ENCODE data around the gene ZNF497. TPM values are rescaled to one million over a fixed set of nuclear protein-coding genes. Genes with fewer than 3 reads are reported as not detected.
"Not testable (repeated sequence)": the region's sequence is repeated elsewhere in the genome, so short reads cannot be mapped to it uniquely, and the experiment has no call there.

The ZNF497 gene
- total and polyA plus RNA-seq, 2 experiments from 2014 or later: 1.6 to 4.3 TPM

DNA sequence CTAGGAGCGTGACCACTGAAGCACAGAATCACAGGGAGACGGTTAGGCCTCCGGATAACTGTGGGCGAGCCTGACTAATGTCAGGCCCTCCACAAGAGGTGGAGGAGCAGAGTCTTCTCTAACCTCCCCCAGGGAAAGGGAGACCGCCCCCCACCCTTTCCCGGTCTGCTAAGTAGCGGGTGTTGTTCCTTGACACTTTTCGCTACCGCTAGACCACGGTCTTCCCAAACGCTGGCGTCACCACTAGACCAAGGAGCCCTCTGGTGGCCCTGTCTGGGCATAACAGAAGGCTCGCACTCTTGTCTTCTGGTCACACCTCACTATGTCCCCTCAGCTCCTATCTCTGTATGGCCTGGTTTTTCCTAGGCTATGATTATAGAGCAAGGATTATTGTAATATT, 51.9 kb downstream of the ZNF497 start:
- not testable (repeated sequence) for H2AFZ ChIP-seq; H4K20me1 ChIP-seq (ENCODE audit: insufficient read depth, poor library complexity, severe bottlenecking); H3K9me3 ChIP-seq (ENCODE audit: low read depth); H3K27ac ChIP-seq; H3K27me3 ChIP-seq; H3K4me3 ChIP-seq; H3K4me1 ChIP-seq (ENCODE audit: insufficient read depth); DNase-seq (ENCODE audit: low spot score); H3K4me2 ChIP-seq; H3K36me3 ChIP-seq (replicated peaks; ENCODE audit: insufficient read depth, low read depth); H3K9me2 ChIP-seq (replicated peaks; ENCODE audit: insufficient read depth)
- TF ChIP-seq, protein P1, sequence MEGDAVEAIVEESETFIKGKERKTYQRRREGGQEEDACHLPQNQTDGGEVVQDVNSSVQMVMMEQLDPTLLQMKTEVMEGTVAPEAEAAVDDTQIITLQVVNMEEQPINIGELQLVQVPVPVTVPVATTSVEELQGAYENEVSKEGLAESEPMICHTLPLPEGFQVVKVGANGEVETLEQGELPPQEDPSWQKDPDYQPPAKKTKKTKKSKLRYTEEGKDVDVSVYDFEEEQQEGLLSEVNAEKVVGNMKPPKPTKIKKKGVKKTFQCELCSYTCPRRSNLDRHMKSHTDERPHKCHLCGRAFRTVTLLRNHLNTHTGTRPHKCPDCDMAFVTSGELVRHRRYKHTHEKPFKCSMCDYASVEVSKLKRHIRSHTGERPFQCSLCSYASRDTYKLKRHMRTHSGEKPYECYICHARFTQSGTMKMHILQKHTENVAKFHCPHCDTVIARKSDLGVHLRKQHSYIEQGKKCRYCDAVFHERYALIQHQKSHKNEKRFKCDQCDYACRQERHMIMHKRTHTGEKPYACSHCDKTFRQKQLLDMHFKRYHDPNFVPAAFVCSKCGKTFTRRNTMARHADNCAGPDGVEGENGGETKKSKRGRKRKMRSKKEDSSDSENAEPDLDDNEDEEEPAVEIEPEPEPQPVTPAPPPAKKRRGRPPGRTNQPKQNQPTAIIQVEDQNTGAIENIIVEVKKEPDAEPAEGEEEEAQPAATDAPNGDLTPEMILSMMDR (IDR thresholded peaks at IDR 0.05; ENCODE audit: poor library complexity): peak; percentile 32
- peaks cover 32% of the 10 kb centered on the region for H3K79me2 ChIP-seq
- WGBS (ENCODE audit: low lambda C conversion rate, missing lambda C conversion rate): 59% methylated on average over 13 of the region's 13 CpGs

DNA sequence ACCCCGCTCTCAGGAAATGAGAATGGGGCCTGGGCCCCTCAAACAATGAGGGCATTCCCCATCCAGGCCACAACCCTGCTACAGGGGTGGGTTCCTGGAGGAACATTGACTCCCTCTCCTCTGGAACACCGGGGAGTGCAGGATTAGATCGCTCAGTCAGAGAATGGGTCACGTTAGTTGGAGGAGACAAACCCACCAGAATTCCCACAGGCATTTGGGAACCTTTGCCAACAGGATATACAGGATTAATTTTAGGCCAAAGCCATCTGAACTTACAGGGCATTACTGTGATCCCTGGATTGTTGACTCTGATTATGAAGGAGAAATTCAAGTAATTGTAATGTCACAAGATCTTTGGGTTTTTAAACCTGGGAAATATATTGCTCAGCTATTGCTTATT, 54.8 kb downstream of the ZNF497 start:
- H3K4me2 ChIP-seq: no peak overlapping the region
- H3K27me3 ChIP-seq: no peaks in the 10 kb centered on the region
- H3K9me2 ChIP-seq (replicated peaks; ENCODE audit: insufficient read depth): no peaks in the 10 kb centered on the region
- H4K20me1 ChIP-seq (ENCODE audit: insufficient read depth, poor library complexity, severe bottlenecking): no peaks in the 10 kb centered on the region
- H3K4me1 ChIP-seq (ENCODE audit: insufficient read depth): peaks cover 9% of the 10 kb centered on the region
- H3K4me3 ChIP-seq: no peak overlapping the region
- no peaks in the 10 kb centered on the region for H3K9me3 ChIP-seq (ENCODE audit: low read depth)
- no peaks in the 10 kb centered on the region for H3K36me3 ChIP-seq (replicated peaks; ENCODE audit: insufficient read depth, low read depth)
- no peak overlapping the region for H2AFZ ChIP-seq
- H3K79me2 ChIP-seq: peaks cover 39% of the 10 kb centered on the region
- 95% methylated on average over 4 of the region's 4 CpGs for WGBS (ENCODE audit: low lambda C conversion rate, missing lambda C conversion rate)
- DNase-seq (ENCODE audit: low spot score): no peak
- no peak overlapping the region for H3K27ac ChIP-seq
- no peak for TF ChIP-seq EZH2 (IDR thresholded peaks at IDR 0.05; ENCODE audit: borderline replicate concordance)
- TF ChIP-seq EZH2phosphoT487 (IDR thresholded peaks at IDR 0.05; ENCODE audit: low read depth, severe bottlenecking, unreplicated experiment): no peak
- TF ChIP-seq, protein P1 (IDR thresholded peaks at IDR 0.05; ENCODE audit: poor library complexity): no peak

DNA sequence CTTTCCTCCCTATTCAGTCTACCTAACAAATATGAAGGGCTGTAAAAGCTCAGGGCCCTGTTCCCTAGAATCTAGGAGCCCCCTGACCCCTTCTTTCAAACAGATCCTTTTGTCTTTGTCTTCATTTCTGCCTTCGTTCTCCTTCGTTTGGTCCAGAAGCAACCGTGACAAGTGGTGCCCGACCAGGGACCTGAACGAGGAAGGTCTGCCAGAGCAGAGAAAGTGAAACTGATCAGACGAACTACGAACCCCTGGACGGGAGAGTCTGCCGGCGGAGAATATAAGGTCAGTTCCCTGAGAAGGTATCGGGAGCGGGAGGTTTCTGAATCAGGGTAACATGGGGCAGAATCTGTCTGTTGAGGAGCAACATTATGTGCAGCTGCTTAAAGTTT, 56.6 kb downstream of the ZNF497 start:
- peak overlapping the region; percentile 58 for H2AFZ ChIP-seq
- H3K4me1 ChIP-seq (ENCODE audit: insufficient read depth): peaks cover 9% of the 10 kb centered on the region
- no peaks in the 10 kb centered on the region for H3K9me2 ChIP-seq (replicated peaks; ENCODE audit: insufficient read depth)
- TF ChIP-seq EZH2 (IDR thresholded peaks at IDR 0.05; ENCODE audit: borderline replicate concordance): no peak
- TF ChIP-seq, protein P1 (IDR thresholded peaks at IDR 0.05; ENCODE audit: poor library complexity): no peak
- TF ChIP-seq EZH2phosphoT487 (IDR thresholded peaks at IDR 0.05; ENCODE audit: low read depth, severe bottlenecking, unreplicated experiment): no peak
- H3K79me2 ChIP-seq: peaks cover 42% of the 10 kb centered on the region
- peak overlapping the region; percentile 58 for H3K4me3 ChIP-seq
- peak overlapping the region; percentile 95 for H3K4me2 ChIP-seq
- H3K9me3 ChIP-seq (ENCODE audit: low read depth): no peaks in the 10 kb centered on the region
- H3K36me3 ChIP-seq (replicated peaks; ENCODE audit: insufficient read depth, low read depth): no peaks in the 10 kb centered on the region
- 65% methylated on average over 12 of the region's 12 CpGs for WGBS (ENCODE audit: low lambda C conversion rate, missing lambda C conversion rate)
- peak; percentile 25 for DNase-seq (ENCODE audit: low spot score)
- peak overlapping the region; percentile 84 for H3K27ac ChIP-seq
- no peaks in the 10 kb centered on the region for H4K20me1 ChIP-seq (ENCODE audit: insufficient read depth, poor library complexity, severe bottlenecking)
- no peaks in the 10 kb centered on the region for H3K27me3 ChIP-seq

Measured in hepatocyte (in vitro differentiated cells).